ENCODE data around the gene RTP2. TPM values are rescaled to one million over a fixed set of nuclear protein-coding genes. Genes with fewer than 3 reads are reported as not detected.

RTP2 gene
- total and polyA plus RNA-seq, 10 of the 15 experiments (the other 5 are each of a cell fraction or from before 2014, with no cell fraction given): not detected

DNA sequence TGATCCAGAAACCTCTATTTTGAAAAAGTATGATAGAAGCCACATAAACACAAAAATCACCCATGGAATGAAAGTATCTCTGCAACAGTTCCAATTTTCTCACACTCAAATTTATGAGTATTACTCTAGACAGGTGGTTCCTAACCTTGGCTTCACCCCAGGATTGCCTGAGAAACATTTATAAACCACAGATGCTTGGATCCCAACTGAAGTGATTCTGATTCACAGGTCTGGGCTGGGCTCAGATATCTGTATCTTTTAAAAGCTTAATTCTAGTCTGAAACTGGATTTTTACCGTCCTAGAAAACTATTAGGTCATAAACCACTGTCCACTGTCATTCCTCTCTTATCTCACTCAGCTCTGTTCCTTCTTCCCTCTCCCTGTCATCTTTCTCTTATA lies 24.8 kb downstream of the RTP2 start:
- 0% methylated on average over 1 of the region's 1 CpG for WGBS (ENCODE audit: insufficient coverage, insufficient replicate concordance, low lambda C conversion rate, missing lambda C conversion rate)
- H3K9ac ChIP-seq (ENCODE audit: control insufficient read depth, insufficient read depth, low read length): no peak overlapping the region
- TF ChIP-seq, protein P1, sequence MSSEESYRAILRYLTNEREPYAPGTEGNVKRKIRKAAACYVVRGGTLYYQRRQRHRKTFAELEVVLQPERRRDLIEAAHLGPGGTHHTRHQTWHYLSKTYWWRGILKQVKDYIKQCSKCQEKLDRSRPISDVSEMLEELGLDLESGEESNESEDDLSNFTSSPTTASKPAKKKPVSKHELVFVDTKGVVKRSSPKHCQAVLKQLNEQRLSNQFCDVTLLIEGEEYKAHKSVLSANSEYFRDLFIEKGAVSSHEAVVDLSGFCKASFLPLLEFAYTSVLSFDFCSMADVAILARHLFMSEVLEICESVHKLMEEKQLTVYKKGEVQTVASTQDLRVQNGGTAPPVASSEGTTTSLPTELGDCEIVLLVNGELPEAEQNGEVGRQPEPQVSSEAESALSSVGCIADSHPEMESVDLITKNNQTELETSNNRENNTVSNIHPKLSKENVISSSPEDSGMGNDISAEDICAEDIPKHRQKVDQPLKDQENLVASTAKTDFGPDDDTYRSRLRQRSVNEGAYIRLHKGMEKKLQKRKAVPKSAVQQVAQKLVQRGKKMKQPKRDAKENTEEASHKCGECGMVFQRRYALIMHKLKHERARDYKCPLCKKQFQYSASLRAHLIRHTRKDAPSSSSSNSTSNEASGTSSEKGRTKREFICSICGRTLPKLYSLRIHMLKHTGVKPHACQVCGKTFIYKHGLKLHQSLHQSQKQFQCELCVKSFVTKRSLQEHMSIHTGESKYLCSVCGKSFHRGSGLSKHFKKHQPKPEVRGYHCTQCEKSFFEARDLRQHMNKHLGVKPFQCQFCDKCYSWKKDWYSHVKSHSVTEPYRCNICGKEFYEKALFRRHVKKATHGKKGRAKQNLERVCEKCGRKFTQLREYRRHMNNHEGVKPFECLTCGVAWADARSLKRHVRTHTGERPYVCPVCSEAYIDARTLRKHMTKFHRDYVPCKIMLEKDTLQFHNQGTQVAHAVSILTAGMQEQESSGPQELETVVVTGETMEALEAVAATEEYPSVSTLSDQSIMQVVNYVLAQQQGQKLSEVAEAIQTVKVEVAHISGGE (CRISPR knock-in tag; IDR thresholded peaks at IDR 0.05): no peak
- TF ChIP-seq CHD1 (IDR thresholded peaks at IDR 0.05; ENCODE audit: low read depth, low read length): no peak
- no peak for TF ChIP-seq NR2F1 (conservative IDR thresholded peaks at IDR 0.05)
- TF ChIP-seq, protein P2, sequence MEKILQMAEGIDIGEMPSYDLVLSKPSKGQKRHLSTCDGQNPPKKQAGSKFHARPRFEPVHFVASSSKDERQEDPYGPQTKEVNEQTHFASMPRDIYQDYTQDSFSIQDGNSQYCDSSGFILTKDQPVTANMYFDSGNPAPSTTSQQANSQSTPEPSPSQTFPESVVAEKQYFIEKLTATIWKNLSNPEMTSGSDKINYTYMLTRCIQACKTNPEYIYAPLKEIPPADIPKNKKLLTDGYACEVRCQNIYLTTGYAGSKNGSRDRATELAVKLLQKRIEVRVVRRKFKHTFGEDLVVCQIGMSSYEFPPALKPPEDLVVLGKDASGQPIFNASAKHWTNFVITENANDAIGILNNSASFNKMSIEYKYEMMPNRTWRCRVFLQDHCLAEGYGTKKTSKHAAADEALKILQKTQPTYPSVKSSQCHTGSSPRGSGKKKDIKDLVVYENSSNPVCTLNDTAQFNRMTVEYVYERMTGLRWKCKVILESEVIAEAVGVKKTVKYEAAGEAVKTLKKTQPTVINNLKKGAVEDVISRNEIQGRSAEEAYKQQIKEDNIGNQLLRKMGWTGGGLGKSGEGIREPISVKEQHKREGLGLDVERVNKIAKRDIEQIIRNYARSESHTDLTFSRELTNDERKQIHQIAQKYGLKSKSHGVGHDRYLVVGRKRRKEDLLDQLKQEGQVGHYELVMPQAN (conservative IDR thresholded peaks at IDR 0.05): no peak
- TF ChIP-seq CTCF (IDR thresholded peaks at IDR 0.05 in 2 of 3, conservative IDR thresholded peaks at IDR 0.05 in 1 of 3; ENCODE audit: control insufficient read depth in 2 of 3, extremely low read depth in 1 of 3, insufficient read depth in 1 of 3, low read depth in 3 of 3, low read length in 3 of 3): no peak
- TF ChIP-seq RB1 (IDR thresholded peaks at IDR 0.05; ENCODE audit: borderline replicate concordance): no peak
- no peak for TF ChIP-seq NR2C2 (IDR thresholded peaks at IDR 0.05; ENCODE audit: borderline replicate concordance, control insufficient read depth, insufficient read length, low read depth)
- no peak for TF ChIP-seq MXI1 (IDR thresholded peaks at IDR 0.05; ENCODE audit: low read depth, low read length)
- TF ChIP-seq PRDM15 (CRISPR knock-in tag; IDR thresholded peaks at IDR 0.05): no peak
- TF ChIP-seq RUNX3 (IDR thresholded peaks at IDR 0.05; ENCODE audit: low read length): no peak
- no peak for TF ChIP-seq SREBF1 (IDR thresholded peaks at IDR 0.05; ENCODE audit: low read length)
- RAD21 ChIA-PET (ENCODE audit: unreplicated experiment): interaction anchor here (0.7 to 7.9 kb wide), 3 partner anchors 61 to 358 kb away, joined by 3 to 219 read pairs (median 8); no protein-coding TSS in a partner anchor
- BruUV-seq (replicated peaks): no TSS peak
- peaks cover 0 to 4% of the 10 kb centered on the region in 2 experiments; a peak in 2 of 4 replicates for H3K27me3 ChIP-seq (replicated peaks in 1 of 2; ENCODE audit: control insufficient read depth in 2 of 2, insufficient read depth in 2 of 2, low read length in 1 of 2)
- DNase-seq (ENCODE audit: low read depth, low spot score): no peak
- FAIRE-seq: no peak
- H3K4me3 ChIP-seq: no peak overlapping the region
- intact Hi-C loops (cut with micrococcal nuclease; ENCODE audit: unreplicated experiment) (no loop called here), in situ Hi-C loops (cut with MboI) (no loop called here)
- no peak overlapping the region for H3K27ac ChIP-seq (ENCODE audit: control insufficient read depth, insufficient read depth)
- H4K20me1 ChIP-seq (ENCODE audit: control insufficient read depth, insufficient read depth): no peaks in the 10 kb centered on the region
- H3K79me2 ChIP-seq (ENCODE audit: control insufficient read depth, insufficient read depth, low read length): no peaks in the 10 kb centered on the region
- SMC1A ChIA-PET (ENCODE audit: uncharacterized antibody, unreplicated experiment): interaction anchor here (0.6 to 10.6 kb wide), 6 partner anchors 10 to 1224 kb away, joined by 3 to 231 read pairs (median 6); no protein-coding TSS in a partner anchor
- CTCF ChIA-PET: interaction anchor here (1.0 to 20.7 kb wide), 6 partner anchors 58 to 456 kb away, joined by 3 to 519 read pairs (median 6); partner anchors contain the start of gene RTP4
- no peak overlapping the region for H3K4me2 ChIP-seq (ENCODE audit: control insufficient read depth, insufficient read depth)
- H3K9me3 ChIP-seq (replicated peaks; ENCODE audit: control insufficient read depth, insufficient read depth, low read length): no peaks in the 10 kb centered on the region
- no peak overlapping the region for H2AFZ ChIP-seq (ENCODE audit: control insufficient read depth, low read depth, low read length)
- no peaks in the 10 kb centered on the region for H3K36me3 ChIP-seq (ENCODE audit: control insufficient read depth in 2 of 2, insufficient read depth in 2 of 2, low read length in 1 of 2)
- POLR2A ChIA-PET: no interaction called here
- H3K4me1 ChIP-seq (ENCODE audit: control insufficient read depth, insufficient read depth, low read length): no peaks in the 10 kb centered on the region
- no peak for ATAC-seq

Measured in GM12878 (cell line).